WTC11 (cell line): Measurements from ENCODE around the gene TXNRD1. TPM values are rescaled to one million over a fixed set of nuclear protein-coding genes. Genes with fewer than 3 reads are reported as not detected.

Source experiments
- ATAC-seq: fragments of 200-7000 bp; cut with Tn5 transposase; 2 replicates; pipeline ENCODE4 v1.10.0; 2021; ENCODE audit warnings: mild to moderate bottlenecking, moderate library complexity
- CTCF ChIA-PET: fragments of 300-600 bp; sonication (Branson Sonifier 250); formaldehyde crosslinking; loops from one replicate; lab custom pipeline; 2021; ENCODE audit warnings: antibody characterized with exemption; lab: Charles Lee
- POLR2A ChIA-PET: fragments of 350-600 bp; sonication (Branson Sonifier 250); formaldehyde crosslinking; loops from one replicate; lab custom pipeline; 2021; ENCODE audit warnings: antibody characterized with exemption; lab: Charles Lee
- DNase-seq: peaks from one replicate; pipeline ENCODE4 v3.0.0; 2021; ENCODE audit warnings: low spot score
- H3K27ac Mint-ChIP-seq: 2 replicates; pipeline ENCODE4 v1.8.0; 2021; ENCODE audit warnings: mixed read lengths
- H3K27me3 Mint-ChIP-seq: 2 replicates; pipeline ENCODE4 v1.8.0; 2021; ENCODE audit warnings: low read depth, mild to moderate bottlenecking, moderate library complexity, mixed read lengths
- H3K36me3 Mint-ChIP-seq: 2 replicates; pipeline ENCODE4 v1.8.0; 2021; ENCODE audit warnings: mixed read lengths
- H3K4me1 Mint-ChIP-seq: 2 replicates; pipeline ENCODE4 v1.8.0; 2022; ENCODE audit warnings: mixed read lengths
- H3K4me3 Mint-ChIP-seq: 2 replicates; pipeline ENCODE4 v1.8.0; 2021; ENCODE audit warnings: mild to moderate bottlenecking, moderate library complexity, mixed read lengths
- H3K9me3 Mint-ChIP-seq: 2 replicates; pipeline ENCODE4 v1.8.0; 2021; ENCODE audit warnings: mixed read lengths
- AFF4 ChIP-seq: sonication (generic); formaldehyde crosslinking; IDR thresholded peaks from 2 replicates; pipeline ENCODE4 v1.8.1; 2023; ENCODE audit warnings: mild to moderate bottlenecking, missing genetic modification reagents, borderline replicate concordance
- ATF1 ChIP-seq: sonication (generic); formaldehyde crosslinking; IDR thresholded peaks from 2 replicates; pipeline ENCODE4 v1.8.1; 2023; ENCODE audit warnings: mild to moderate bottlenecking, moderate library complexity, missing genetic modification reagents
- GABPB1 ChIP-seq: sonication (generic); formaldehyde crosslinking; IDR thresholded peaks from 2 replicates; pipeline ENCODE4 v1.8.1; 2023; ENCODE audit warnings: mild to moderate bottlenecking, missing genetic modification reagents
- HMGA2 ChIP-seq: fragments of 250-450 bp; sonication (Bioruptor Pico); IDR thresholded peaks from 2 replicates; pipeline ENCODE4 v1.4.0; 2021; ENCODE audit warnings: mild to moderate bottlenecking, moderate library complexity
- MLX ChIP-seq: sonication (generic); formaldehyde crosslinking; IDR thresholded peaks from 2 replicates; pipeline ENCODE4 v1.8.1; 2023; ENCODE audit warnings: mild to moderate bottlenecking, missing genetic modification reagents, moderate library complexity
- NFATC4 ChIP-seq: fragments of 250-450 bp; sonication (Bioruptor Pico); IDR thresholded peaks from 2 replicates; pipeline ENCODE4 v1.9.0; 2021; ENCODE audit warnings: mild to moderate bottlenecking
- SMAD3 ChIP-seq: sonication (generic); formaldehyde crosslinking; IDR thresholded peaks from 2 replicates; pipeline ENCODE4 v1.8.0; 2022; ENCODE audit warnings: missing genetic modification reagents, mild to moderate bottlenecking, borderline replicate concordance
- STAT6 ChIP-seq: sonication (generic); formaldehyde crosslinking; conservative IDR thresholded peaks from 2 replicates; pipeline ENCODE4 v1.8.1; 2023; ENCODE audit warnings: mild to moderate bottlenecking, low read depth, missing genetic modification reagents, moderate library complexity
- ZBTB21 ChIP-seq: sonication (generic); formaldehyde crosslinking; IDR thresholded peaks from 2 replicates; pipeline ENCODE4 v1.8.1; 2023; ENCODE audit warnings: mild to moderate bottlenecking, missing genetic modification reagents, borderline replicate concordance
- ZNF281 ChIP-seq: sonication (generic); formaldehyde crosslinking; IDR thresholded peaks from 2 replicates; pipeline ENCODE4 v1.8.0; 2023; ENCODE audit warnings: mild to moderate bottlenecking, missing genetic modification reagents
- ZNF317 ChIP-seq: sonication (generic); formaldehyde crosslinking; IDR thresholded peaks from 2 replicates; pipeline ENCODE4 v1.8.1; 2023; ENCODE audit warnings: low read depth, mild to moderate bottlenecking, moderate library complexity, missing genetic modification reagents, borderline replicate concordance
- ZNF423 ChIP-seq: fragments of 250-450 bp; sonication (Bioruptor Pico); IDR thresholded peaks from 2 replicates; pipeline ENCODE4 v2.1.2; 2022; ENCODE audit warnings: mild to moderate bottlenecking, moderate library complexity
- total RNA-seq: library from RNA; stranded (reverse); gene quantifications from 3 replicates; pipeline ENCODE4 v1.2.3, GENCODE V29; 2021

The TXNRD1 gene
- total RNA-seq, 1 experiment from 2014 or later, result 113 TPM

GRCh38 chr12:104219361-104219892 is 3.8 kb downstream of the TXNRD1 start:
- H3K27me3 Mint-ChIP-seq, result peaks cover 30% of the 10 kb centered on the region
- DNase-seq (no peak), ATAC-seq (no peak)
- TF ChIP-seq STAT6 (CRISPR knock-in tag), result no peak
- TF ChIP-seq AFF4 (CRISPR knock-in tag), result no peak
- TF ChIP-seq NFATC4 (CRISPR knock-in tag), result no peak
- TF ChIP-seq ZBTB21 (CRISPR knock-in tag), result no peak
- TF ChIP-seq SMAD3, result no peak
- TF ChIP-seq ZNF317 (CRISPR knock-in tag), result no peak
- TF ChIP-seq ZNF281, result no peak
- no peak for TF ChIP-seq ATF1 (CRISPR knock-in tag)
- TF ChIP-seq ZNF423 (CRISPR knock-in tag), result no peak
- TF ChIP-seq HMGA2, result no peak
- H3K27ac Mint-ChIP-seq, result no peak overlapping the region
- H3K9me3 Mint-ChIP-seq, result no peaks in the 10 kb centered on the region
- peaks cover 7% of the 10 kb centered on the region; the same call in 1 of the 2 replicates for H3K4me1 Mint-ChIP-seq
- CTCF ChIA-PET, result no interaction called here
- no peaks in the 10 kb centered on the region for H3K36me3 Mint-ChIP-seq
- no peak overlapping the region for H3K4me3 Mint-ChIP-seq
- POLR2A ChIA-PET, result no interaction called here

GRCh38 chr12:104219908-104220404 is 4.4 kb downstream of the TXNRD1 start:
- Mint-ChIP-seq H3K9me3 (no peaks in the 10 kb centered on the region), H3K27ac (no peak overlapping the region), H3K27me3 (peaks cover 30% of the 10 kb centered on the region), H3K36me3 (no peaks in the 10 kb centered on the region), H3K4me1 (peaks cover 7% of the 10 kb centered on the region; the same call in 1 of the 2 replicates), H3K4me3 (no peak overlapping the region)
- no peak for DNase-seq
- TF ChIP-seq MLX (CRISPR knock-in tag), result no peak
- TF ChIP-seq GABPB1 (CRISPR knock-in tag), result peak; percentile 75
- POLR2A ChIA-PET, result no interaction called here
- no peak for ATAC-seq
- CTCF ChIA-PET, result interaction anchor here (1.1 kb wide), 1 partner anchor 69 kb away, joined by 7 read pairs; no protein-coding TSS in a partner anchor
